ENCODE measurements around the gene ERVFRD-1.

- TF ChIP-seq POLR2A (IDR thresholded peaks at IDR 0.05; ENCODE audit: low read depth, low read length) = no peak
- no peak for TF ChIP-seq POLR2AphosphoS5 (IDR thresholded peaks at IDR 0.05; ENCODE audit: low read depth, low read length)
Measured at GRCh38 chr6:11152581-11152980, 41.1 kb upstream of the ERVFRD-1 start.

Data from GM12891 (cell line).